ENCODE measurements around the gene TEK.

DNA sequence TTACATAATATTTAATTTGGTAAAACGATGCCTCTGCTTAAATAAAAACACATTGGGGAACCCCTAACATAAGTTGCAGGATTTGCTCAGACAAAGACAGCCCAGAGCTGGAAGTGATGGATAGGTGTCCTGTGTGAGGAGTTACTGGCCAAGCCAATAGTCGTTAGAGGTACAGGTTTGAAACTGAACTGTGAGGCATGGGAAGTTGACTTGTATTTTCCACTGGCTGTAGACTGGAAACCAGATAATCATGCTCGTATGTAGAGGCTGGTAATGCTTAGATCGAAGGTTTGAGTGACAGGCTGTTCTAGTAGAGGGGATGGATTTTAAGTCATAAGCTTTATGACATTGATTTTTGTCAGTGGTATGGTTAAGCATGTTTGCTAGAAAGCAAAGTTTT is 24.8 kb downstream of the TEK start:
- no peak for TF ChIP-seq EP300 (IDR thresholded peaks at IDR 0.05; ENCODE audit: borderline replicate concordance)
- TF ChIP-seq, protein P1, sequence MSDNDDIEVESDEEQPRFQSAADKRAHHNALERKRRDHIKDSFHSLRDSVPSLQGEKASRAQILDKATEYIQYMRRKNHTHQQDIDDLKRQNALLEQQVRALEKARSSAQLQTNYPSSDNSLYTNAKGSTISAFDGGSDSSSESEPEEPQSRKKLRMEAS (IDR thresholded peaks at IDR 0.05): no peak
- TF ChIP-seq, protein P2, sequence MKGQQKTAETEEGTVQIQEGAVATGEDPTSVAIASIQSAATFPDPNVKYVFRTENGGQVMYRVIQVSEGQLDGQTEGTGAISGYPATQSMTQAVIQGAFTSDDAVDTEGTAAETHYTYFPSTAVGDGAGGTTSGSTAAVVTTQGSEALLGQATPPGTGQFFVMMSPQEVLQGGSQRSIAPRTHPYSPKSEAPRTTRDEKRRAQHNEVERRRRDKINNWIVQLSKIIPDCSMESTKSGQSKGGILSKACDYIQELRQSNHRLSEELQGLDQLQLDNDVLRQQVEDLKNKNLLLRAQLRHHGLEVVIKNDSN (IDR thresholded peaks at IDR 0.05): no peak
- no peak for TF ChIP-seq NFIC (IDR thresholded peaks at IDR 0.05)
- no peak for TF ChIP-seq TEAD4 (IDR thresholded peaks at IDR 0.05)
- TF ChIP-seq FOXM1 (IDR thresholded peaks at IDR 0.05; ENCODE audit: borderline replicate concordance, low read depth): no peak
- no peak for TF ChIP-seq ZBTB7A (IDR thresholded peaks at IDR 0.05; ENCODE audit: low read depth)

Data from Ishikawa (cell line).